H54 (cell line): Measurements from ENCODE around the gene BBS4.

Experiments used
- DNase-seq: peaks from one replicate; pipeline ENCODE4 v3.0.0; 2011; ENCODE audit warnings: low spot score, mixed read lengths; ENCODE audit not compliant: insufficient read length
- FAIRE-seq: peaks from 3 replicates; lab custom pipeline; 2011; peaks lifted over from hg19 to GRCh38; lab: Jason Lieb, UNC
- POLR2A ChIP-seq: IDR thresholded peaks from 2 replicates; pipeline ENCODE4 v1.6.1; 2011; ENCODE audit warnings: low read depth, mild to moderate bottlenecking, low read length

Gene BBS4

GRCh38 chr15:72764656-72765055 lies 78.6 kb downstream of the BBS4 start:
- FAIRE-seq: no peak

GRCh38 chr15:72766025-72766424 lies 80.0 kb downstream of the BBS4 start:
- TF ChIP-seq POLR2A: no peak
- FAIRE-seq (no peak), DNase-seq (no peak)

More at GRCh38 chr15:72764656-72765055, 78.6 kb downstream of the BBS4 start:
- no peak for DNase-seq
- no peak for TF ChIP-seq POLR2A

- DNase-seq (no peak), FAIRE-seq (no peak)
- no peak for TF ChIP-seq POLR2A
Measured at GRCh38 chr15:72766780-72767179, 80.8 kb downstream of the BBS4 start.

DNA sequence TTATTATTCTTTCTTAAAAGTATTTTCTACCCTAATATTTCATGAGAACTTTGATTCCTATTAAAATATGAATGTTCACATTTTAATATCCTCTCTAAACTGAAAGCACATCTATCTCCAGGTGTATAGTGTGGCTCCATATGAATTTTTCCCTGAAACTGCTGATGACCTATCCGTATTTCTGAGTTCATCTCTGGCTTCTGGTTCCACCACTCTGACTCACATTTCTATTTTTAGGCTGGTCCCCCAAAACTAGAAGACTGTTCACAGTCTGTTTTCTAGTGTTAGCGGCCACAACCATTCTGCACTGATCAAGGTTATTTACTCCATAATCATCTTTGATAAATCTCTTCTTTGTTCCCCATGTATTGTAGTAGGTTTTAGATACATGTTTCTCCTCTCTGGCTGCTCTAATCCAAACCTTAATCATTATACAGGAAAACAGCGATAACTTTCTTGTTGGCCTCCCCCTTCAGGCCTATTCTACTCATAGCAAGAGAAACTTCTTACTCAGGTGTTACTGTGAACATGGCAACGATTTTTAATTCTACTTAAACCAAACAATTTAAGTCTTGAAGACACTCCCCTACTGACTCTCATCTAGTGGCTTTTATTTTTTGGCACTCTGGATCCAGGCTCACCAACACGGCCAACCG lies 84.8 kb downstream of the BBS4 start:
- FAIRE-seq (no peak), DNase-seq (no peak)
- TF ChIP-seq POLR2A: no peak

- no peak for DNase-seq
- no peak for FAIRE-seq
- no peak for TF ChIP-seq POLR2A
Measured at GRCh38 chr15:72771329-72771725, 85.3 kb downstream of the BBS4 start.

GRCh38 chr15:72774696-72775383 lies 88.8 kb downstream of the BBS4 start:
- no peak for TF ChIP-seq POLR2A
- DNase-seq (no peak), FAIRE-seq (no peak)

- FAIRE-seq: no peak
- no peak for DNase-seq
- no peak for TF ChIP-seq POLR2A
Measured at GRCh38 chr15:72778796-72779195, 92.8 kb downstream of the BBS4 start.

DNA sequence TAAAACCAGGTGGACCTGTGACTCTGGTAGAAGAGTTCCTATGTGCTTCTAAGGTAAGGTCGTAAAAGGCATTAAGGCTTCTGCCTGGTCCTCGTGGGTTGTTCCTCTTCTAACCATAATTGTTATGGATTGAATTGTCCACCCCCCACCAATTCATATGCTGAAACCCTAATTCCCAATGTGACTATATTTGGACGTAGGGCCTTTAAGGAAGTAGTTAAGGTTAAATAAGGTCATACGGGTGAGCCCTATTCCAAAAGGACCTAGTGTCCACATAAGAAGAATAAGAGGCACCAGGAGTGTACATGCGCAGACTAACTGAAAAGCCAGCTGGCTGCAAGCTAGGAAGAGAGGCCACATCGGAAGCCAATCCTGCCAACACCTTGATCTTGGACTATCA lies 95.6 kb downstream of the BBS4 start:
- DNase-seq (no peak), FAIRE-seq (no peak)
- TF ChIP-seq POLR2A: no peak

GRCh38 chr15:72782274-72783003 lies 96.4 kb downstream of the BBS4 start:
- no peak for DNase-seq
- TF ChIP-seq POLR2A: no peak
- FAIRE-seq: no peak

- peak; percentile 19 for DNase-seq
- no peak for TF ChIP-seq POLR2A
- FAIRE-seq: no peak
Measured at GRCh38 chr15:72783004-72783639, 97.1 kb downstream of the BBS4 start.

DNA sequence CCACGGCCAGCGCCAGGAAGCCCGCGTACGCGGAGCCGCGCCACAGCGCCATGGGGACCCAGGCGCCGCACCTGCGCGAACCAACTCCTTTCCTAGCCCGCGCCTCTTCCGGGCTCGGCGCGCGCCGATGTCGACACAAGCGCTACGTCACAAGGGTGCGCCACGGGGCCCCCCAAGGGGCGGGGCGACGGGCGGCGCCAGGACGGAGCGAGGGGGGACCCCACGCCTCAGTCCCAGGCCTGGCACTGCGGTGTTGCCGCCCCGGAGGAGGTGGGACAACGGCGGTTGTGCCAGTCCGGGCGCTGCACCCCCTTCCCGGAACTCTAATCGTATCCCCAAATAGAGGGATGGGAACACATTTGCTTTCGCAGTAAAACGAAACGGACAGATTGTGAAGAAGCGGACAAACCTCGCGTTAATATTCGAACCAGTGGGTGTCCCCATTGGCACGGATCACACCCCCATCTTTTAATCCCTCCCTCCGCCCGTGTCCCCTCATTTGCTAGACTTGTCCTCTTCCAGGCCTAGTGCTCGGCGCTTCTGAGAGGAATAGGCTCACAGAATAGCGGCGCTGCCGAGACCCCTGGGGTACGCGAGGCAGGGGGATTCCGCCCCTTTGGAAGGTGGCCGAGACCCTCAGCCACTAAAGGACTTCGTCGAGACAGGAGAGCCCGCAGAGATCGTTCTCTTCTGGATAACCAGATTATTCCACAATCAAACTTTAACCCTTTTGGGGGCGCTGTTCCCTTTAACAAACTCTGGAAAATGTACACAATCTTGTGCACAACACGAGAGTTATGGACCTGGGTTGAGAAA lies 97.8 kb downstream of the BBS4 start, which contains the start of gene ADPGK:
Gene ADPGK, minus strand, starts transcription at position 119 of the 816 bp plus-strand sequence. Its CDS starts 67 bp downstream, at position 52.
- FAIRE-seq (no peak), DNase-seq (peak; percentile 68)
- peak; percentile 95 for TF ChIP-seq POLR2A

DNA sequence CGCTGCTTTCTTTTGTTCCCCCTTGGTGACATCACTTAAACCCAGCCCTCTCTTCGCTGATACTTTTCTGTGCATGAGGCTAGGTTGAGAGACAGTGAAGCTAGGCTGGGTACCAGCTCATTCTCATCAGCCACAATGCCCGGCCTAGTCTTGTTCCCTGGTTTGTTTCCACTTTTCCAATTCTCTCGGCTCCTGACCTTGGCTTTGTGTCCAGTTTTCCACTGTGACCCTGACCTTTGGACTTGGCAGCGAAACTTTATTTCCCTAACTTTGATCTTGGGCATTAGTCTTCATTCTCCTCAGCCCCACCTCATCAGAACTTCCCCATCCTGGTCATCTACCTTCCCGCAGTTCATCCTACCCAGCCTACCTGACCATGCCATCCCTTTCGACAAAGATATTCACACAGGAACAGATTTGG lies 98.5 kb downstream of the BBS4 start:
- no peak for DNase-seq
- TF ChIP-seq POLR2A: no peak
- no peak for FAIRE-seq

- FAIRE-seq: no peak
- DNase-seq: no peak
- no peak for TF ChIP-seq POLR2A
Measured at GRCh38 chr15:72785432-72785831, 99.4 kb downstream of the BBS4 start.
